ENCODE results near the gene PPP2R3B.

Gene PPP2R3B

DNA sequence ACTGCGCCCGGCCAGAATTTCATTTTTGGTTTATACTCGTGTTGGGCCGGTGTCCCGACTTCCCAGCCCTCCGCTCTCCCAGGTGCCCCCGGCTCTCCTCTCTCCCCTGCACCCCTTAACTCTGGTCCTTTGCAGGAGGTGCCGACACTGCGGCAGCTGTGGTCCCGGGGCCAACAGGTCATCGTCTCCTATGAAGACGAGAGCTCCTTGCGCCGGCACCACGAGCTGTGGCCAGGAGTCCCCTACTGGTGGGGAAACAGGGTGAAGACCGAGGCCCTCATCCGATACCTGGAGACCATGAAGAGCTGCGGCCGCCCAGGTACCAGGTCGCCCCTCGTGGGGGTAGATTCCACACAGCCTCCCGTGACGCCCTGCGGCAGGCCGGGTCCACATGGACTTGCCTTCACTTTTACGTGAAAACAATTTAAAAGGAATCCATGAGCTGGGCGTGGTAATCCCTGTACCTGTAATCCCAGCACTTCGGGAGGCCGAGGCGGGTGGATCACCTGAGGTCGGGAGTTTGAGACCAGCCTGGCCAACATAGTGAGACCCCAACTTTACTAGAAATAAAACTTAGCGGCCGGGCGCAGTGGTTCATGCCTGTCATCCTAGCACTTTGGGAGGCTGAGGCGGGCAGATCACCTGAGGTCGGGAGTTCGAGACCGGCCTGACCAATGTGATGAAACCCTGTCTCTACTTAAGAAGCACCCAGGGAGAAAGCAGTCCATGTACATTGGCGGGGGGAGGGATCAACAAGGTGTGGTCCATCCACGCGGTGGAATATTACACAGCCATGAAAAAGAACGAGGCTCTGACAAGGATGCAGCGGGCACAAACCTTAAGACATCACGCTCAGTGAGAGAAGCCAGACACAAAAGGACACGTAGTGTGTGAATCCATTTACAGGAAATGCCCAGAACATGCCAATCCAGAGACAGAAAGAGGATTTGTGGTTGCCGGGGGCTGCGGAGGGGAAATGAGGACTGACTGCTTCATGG lies 93.5 kb downstream of the PPP2R3B start:
- no peak for DNase-seq

DNA sequence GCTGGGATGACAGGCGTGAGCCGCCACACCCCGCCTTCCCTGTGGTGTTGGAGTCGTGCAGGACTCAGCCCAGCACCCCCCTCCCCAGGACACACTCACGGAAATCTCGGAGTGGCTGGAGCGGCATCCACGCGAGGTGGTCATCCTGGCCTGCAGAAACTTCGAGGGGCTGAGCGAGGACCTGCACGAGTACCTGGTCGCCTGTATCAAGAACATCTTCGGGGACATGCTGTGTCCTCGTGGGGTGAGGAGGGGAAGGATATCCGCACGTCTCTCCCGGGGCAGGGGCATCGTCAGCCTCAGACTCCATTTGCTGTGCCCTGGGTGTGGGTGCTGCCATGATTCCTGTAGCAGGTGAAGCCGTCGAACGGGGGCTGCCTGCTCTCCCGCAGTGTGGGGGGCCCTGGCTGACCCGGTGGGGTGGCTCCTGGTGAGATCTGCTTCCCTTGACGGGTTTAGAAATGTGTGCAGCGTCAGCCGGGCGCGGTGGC lies 95.3 kb downstream of the PPP2R3B start:
- no peak for DNase-seq

GRCh38 chrX:290476-291166 lies 96.1 kb downstream of the PPP2R3B start:
- DNase-seq = no peak

- no peak for DNase-seq
These were observed 98.1 kb downstream of the PPP2R3B start for GRCh38 chrX:288561-288991.

- DNase-seq = no peak
These were observed 99.0 kb downstream of the PPP2R3B start for GRCh38 chrX:287670-288069.

DNA sequence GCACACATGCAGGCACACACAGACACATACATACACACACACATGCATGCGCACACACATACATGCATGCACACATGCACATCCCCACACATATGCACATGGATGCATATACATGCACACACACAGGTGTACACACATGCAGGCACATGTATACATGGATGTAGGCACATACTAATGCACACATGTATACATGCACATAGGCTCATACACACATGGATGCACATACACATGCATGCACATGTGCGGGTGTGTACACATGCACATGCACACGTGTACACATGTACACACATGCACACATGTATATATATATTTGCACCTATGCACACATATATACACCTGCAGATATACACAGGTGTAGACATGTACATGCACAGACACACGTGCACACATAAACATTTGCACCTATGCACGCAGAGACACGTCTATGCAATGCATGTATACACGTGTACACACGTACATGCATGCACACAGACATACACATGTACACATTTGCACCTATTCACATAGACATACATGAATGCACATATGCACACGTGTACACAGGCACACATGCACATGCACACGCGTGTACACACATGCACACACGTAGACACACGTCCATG lies 101.5 kb downstream of the PPP2R3B start:
- no peak for DNase-seq

All from suppressor macrophage (primary cell).